ENCODE data around the gene ZNF460. TPM values are rescaled to one million over a fixed set of nuclear protein-coding genes. Genes with fewer than 3 reads are reported as not detected.

The ZNF460 gene
- polyA plus RNA-seq, 3 donors: 2.8 to 4.5 (median 3.5) TPM

DNA sequence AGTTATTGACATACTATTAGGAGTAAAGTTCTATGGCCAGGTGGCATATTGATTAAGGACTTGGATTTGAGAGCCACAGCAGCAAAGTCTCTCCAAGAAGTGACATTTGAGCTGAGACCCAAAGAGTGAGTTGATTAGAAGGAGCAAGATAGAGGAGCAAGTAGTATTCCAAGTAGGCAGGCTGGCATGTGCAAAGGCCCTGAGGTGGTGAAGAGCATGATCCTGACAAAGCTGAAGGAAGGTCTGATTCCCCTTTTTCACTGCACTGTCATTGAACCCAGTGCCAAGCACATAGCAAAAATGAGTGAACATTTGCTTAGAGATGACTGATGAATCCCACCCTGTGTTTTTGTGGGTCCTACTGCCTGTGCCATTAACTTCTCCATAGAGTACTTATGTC lies 44.7 kb downstream of the ZNF460 start:
- no peak for DNase-seq
- H3K36me3 Mint-ChIP-seq: peaks cover 62 to 70% of the 10 kb centered on the region in 2 donors
- TF ChIP-seq, protein P1, sequence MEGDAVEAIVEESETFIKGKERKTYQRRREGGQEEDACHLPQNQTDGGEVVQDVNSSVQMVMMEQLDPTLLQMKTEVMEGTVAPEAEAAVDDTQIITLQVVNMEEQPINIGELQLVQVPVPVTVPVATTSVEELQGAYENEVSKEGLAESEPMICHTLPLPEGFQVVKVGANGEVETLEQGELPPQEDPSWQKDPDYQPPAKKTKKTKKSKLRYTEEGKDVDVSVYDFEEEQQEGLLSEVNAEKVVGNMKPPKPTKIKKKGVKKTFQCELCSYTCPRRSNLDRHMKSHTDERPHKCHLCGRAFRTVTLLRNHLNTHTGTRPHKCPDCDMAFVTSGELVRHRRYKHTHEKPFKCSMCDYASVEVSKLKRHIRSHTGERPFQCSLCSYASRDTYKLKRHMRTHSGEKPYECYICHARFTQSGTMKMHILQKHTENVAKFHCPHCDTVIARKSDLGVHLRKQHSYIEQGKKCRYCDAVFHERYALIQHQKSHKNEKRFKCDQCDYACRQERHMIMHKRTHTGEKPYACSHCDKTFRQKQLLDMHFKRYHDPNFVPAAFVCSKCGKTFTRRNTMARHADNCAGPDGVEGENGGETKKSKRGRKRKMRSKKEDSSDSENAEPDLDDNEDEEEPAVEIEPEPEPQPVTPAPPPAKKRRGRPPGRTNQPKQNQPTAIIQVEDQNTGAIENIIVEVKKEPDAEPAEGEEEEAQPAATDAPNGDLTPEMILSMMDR (IDR thresholded peaks at IDR 0.05): no peak
- Histone ChIP-seq H3K9ac (ENCODE audit: insufficient read depth, low read length, poor library complexity, severe bottlenecking) (no peak overlapping the region), H3K4me2 (replicated peaks; ENCODE audit: extremely low read depth, low read length, poor library complexity, severe bottlenecking) (no peak overlapping the region), H3K27me3 (ENCODE audit: control insufficient read depth in 2 of 2, insufficient read depth in 2 of 2, low read length in 2 of 2) (no peaks in the 10 kb centered on the region), H3K4me1 (ENCODE audit: control insufficient read depth in 1 of 2, insufficient read depth in 2 of 2, low read length in 2 of 2) (peaks cover 12 to 16% of the 10 kb centered on the region in 2 donors), H3K9me3 (replicated peaks in 1 of 2; ENCODE audit: control insufficient read depth in 1 of 2, insufficient read depth in 1 of 2, low read length in 2 of 2) (peaks cover 43 to 52% of the 10 kb centered on the region in 2 donors), H4K20me1 (ENCODE audit: insufficient read depth, low read length) (no peaks in the 10 kb centered on the region), H3K4me3 (replicated peaks in 1 of 3; ENCODE audit: low read depth in 2 of 3, low read length in 3 of 3) (no peak overlapping the region), H3K79me2 (ENCODE audit: insufficient read depth, low read length) (peaks cover 22% of the 10 kb centered on the region), H3K27ac (ENCODE audit: low read depth in 1 of 2, low read length in 2 of 2) (no peak overlapping the region), H2AFZ (ENCODE audit: insufficient read depth, low read depth, low read length, poor library complexity, severe bottlenecking) (no peak overlapping the region), H3K36me3 (replicated peaks in 1 of 2; ENCODE audit: control insufficient read depth in 1 of 2, insufficient read depth in 2 of 2, low read length in 2 of 2) (peaks cover 55 to 69% of the 10 kb centered on the region in 2 donors)
- H3K27ac Mint-ChIP-seq: peak overlapping the region in 1 of 7 donors; percentile 64
- H3K4me1 Mint-ChIP-seq: peaks cover 20% of the 10 kb centered on the region
- intact Hi-C loops (cut with micrococcal nuclease): no loop called here
- no peaks in the 10 kb centered on the region for H3K27me3 Mint-ChIP-seq (ENCODE audit: low read depth in 3 of 3)
- H3K4me3 Mint-ChIP-seq: no peak overlapping the region
- H3K9me3 Mint-ChIP-seq: peaks cover 41 to 78% (median 53%) of the 10 kb centered on the region in 7 donors

DNA sequence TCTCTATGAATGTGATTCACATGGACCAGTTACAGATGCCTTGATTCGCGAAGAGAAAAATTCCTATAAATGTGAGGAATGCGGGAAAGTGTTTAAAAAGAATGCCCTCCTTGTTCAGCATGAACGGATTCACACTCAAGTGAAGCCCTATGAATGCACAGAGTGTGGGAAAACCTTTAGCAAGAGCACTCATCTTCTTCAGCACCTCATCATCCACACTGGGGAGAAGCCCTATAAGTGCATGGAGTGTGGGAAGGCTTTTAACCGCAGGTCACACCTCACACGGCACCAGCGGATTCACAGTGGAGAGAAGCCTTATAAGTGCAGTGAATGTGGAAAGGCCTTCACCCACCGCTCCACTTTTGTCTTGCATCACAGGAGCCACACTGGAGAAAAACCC lies 47.7 kb downstream of the ZNF460 start:
- peaks cover 41 to 86% (median 62%) of the 10 kb centered on the region in 7 donors for H3K9me3 Mint-ChIP-seq
- no peak for DNase-seq
- peaks cover 47 to 63% of the 10 kb centered on the region in 2 donors for H3K9me3 ChIP-seq (replicated peaks in 1 of 2; ENCODE audit: control insufficient read depth in 1 of 2, insufficient read depth in 1 of 2, low read length in 2 of 2)
- peaks cover 55 to 74% of the 10 kb centered on the region in 2 donors for H3K36me3 ChIP-seq (replicated peaks in 1 of 2; ENCODE audit: control insufficient read depth in 1 of 2, insufficient read depth in 2 of 2, low read length in 2 of 2)
- no peaks in the 10 kb centered on the region for H3K79me2 ChIP-seq (ENCODE audit: insufficient read depth, low read length)
- H3K27ac ChIP-seq (ENCODE audit: low read depth in 1 of 2, low read length in 2 of 2): no peak overlapping the region
- H3K4me3 Mint-ChIP-seq: no peak overlapping the region
- H2AFZ ChIP-seq (ENCODE audit: insufficient read depth, low read depth, low read length, poor library complexity, severe bottlenecking): no peak overlapping the region
- H3K27ac Mint-ChIP-seq: no peak overlapping the region
- peaks cover 0 to 2% (median 0%) of the 10 kb centered on the region in 3 donors for H3K27me3 Mint-ChIP-seq (ENCODE audit: low read depth in 3 of 3)
- 95% methylated on average over 7 of the region's 8 CpGs for WGBS (ENCODE audit: insufficient coverage)
- TF ChIP-seq, protein P1 (IDR thresholded peaks at IDR 0.05): no peak
- H3K36me3 Mint-ChIP-seq: peaks cover 62 to 69% of the 10 kb centered on the region in 2 donors
- no peaks in the 10 kb centered on the region for H3K4me1 ChIP-seq (ENCODE audit: control insufficient read depth in 1 of 2, insufficient read depth in 2 of 2, low read length in 2 of 2)
- peak overlapping the region in 1 of 3 experiments; percentile 21 for H3K4me3 ChIP-seq (replicated peaks in 1 of 3; ENCODE audit: low read depth in 2 of 3, low read length in 3 of 3)
- no peaks in the 10 kb centered on the region for H3K27me3 ChIP-seq (ENCODE audit: control insufficient read depth in 2 of 2, insufficient read depth in 2 of 2, low read length in 2 of 2)
- intact Hi-C loops (cut with micrococcal nuclease): no loop called here
- no peak overlapping the region for H3K4me2 ChIP-seq (replicated peaks; ENCODE audit: extremely low read depth, low read length, poor library complexity, severe bottlenecking)
- H3K9ac ChIP-seq (ENCODE audit: insufficient read depth, low read length, poor library complexity, severe bottlenecking): no peak overlapping the region
- no peaks in the 10 kb centered on the region for H4K20me1 ChIP-seq (ENCODE audit: insufficient read depth, low read length)
- no peaks in the 10 kb centered on the region for H3K4me1 Mint-ChIP-seq
